ENCODE measurements around the gene LRRC27.

Gene LRRC27

GRCh38 chr10:132390921-132391675 is 59.1 kb downstream of the LRRC27 start:
- DNase-seq (ENCODE audit: low spot score) = no peak

- DNase-seq (ENCODE audit: low spot score) = no peak
Measured at GRCh38 chr10:132391676-132392020, 59.7 kb downstream of the LRRC27 start.

- DNase-seq (ENCODE audit: low spot score) = no peak
Measured at GRCh38 chr10:132392184-132392800, 60.3 kb downstream of the LRRC27 start.

GRCh38 chr10:132392811-132393694 is 61.1 kb downstream of the LRRC27 start:
- DNase-seq (ENCODE audit: low spot score) = no peak

GRCh38 chr10:132393695-132394181 is 61.7 kb downstream of the LRRC27 start:
- no peak for DNase-seq (ENCODE audit: low spot score)

- no peak for DNase-seq (ENCODE audit: low spot score)
Measured at GRCh38 chr10:132394201-132394811, 62.3 kb downstream of the LRRC27 start.

GRCh38 chr10:132394936-132395703 is 63.1 kb downstream of the LRRC27 start:
- DNase-seq (ENCODE audit: low spot score) = no peak

- DNase-seq (ENCODE audit: low spot score) = peak; percentile 82
Measured at GRCh38 chr10:132395704-132396493, 63.9 kb downstream of the LRRC27 start.

GRCh38 chr10:132396494-132397035 is 64.6 kb downstream of the LRRC27 start:
- DNase-seq (ENCODE audit: low spot score) = peak; percentile 85

- peak; percentile 55 for DNase-seq (ENCODE audit: low spot score)
Measured at GRCh38 chr10:132397036-132397541, 65.1 kb downstream of the LRRC27 start, which contains the start of gene PWWP2B. PWWP2B (plus strand) TSS chr10:132397200; CDS start chr10:132397227, 27 bp downstream.

- DNase-seq (ENCODE audit: low spot score) = peak; percentile 66
Measured at GRCh38 chr10:132397671-132398565, 65.9 kb downstream of the LRRC27 start.

- DNase-seq (ENCODE audit: low spot score) = no peak
Measured at GRCh38 chr10:132398566-132398991, 66.6 kb downstream of the LRRC27 start.

GRCh38 chr10:132399117-132400035 is 67.4 kb downstream of the LRRC27 start:
- no peak for DNase-seq (ENCODE audit: low spot score)

- no peak for DNase-seq (ENCODE audit: low spot score)
Measured at GRCh38 chr10:132400041-132400546, 68.1 kb downstream of the LRRC27 start.

- no peak for DNase-seq (ENCODE audit: low spot score)
Measured at GRCh38 chr10:132400547-132401151, 68.7 kb downstream of the LRRC27 start.

- DNase-seq (ENCODE audit: low spot score) = no peak
Measured at GRCh38 chr10:132401401-132402118, 69.6 kb downstream of the LRRC27 start.

All from HuH-7 (cell line).